GM20000 (cell line): ENCODE results near the gene CLTC.
"Not testable (repeated sequence)": the region's sequence is repeated elsewhere in the genome, so short reads cannot be mapped to it uniquely, and the experiment has no call there.

Experiments used
- DNase-seq: peaks from one replicate; pipeline ENCODE4 v3.0.0; 2012; ENCODE audit warnings: low spot score
- CTCF ChIP-seq: IDR thresholded peaks from 2 replicates; pipeline ENCODE4 v1.5.1; 2012; ENCODE audit warnings: mild to moderate bottlenecking, control low read depth; ENCODE audit errors: extremely low read depth, missing control alignments

CLTC gene

GRCh38 chr17:59619298-59620063 lies at the start of gene CLTC:
Gene CLTC (plus strand): TSS chr17:59619895. CDS start chr17:59620132, 237 bp downstream.
- no peak for TF ChIP-seq CTCF
- DNase-seq: peak; percentile 83

GRCh38 chr17:59572301-59572924 lies 47.3 kb upstream of the CLTC start:
- TF ChIP-seq CTCF: no peak
- DNase-seq: peak; percentile 42

GRCh38 chr17:59584168-59584567 lies 35.5 kb upstream of the CLTC start:
- not testable (repeated sequence) for DNase-seq

- no peak for TF ChIP-seq CTCF
- DNase-seq: no peak
Observed at GRCh38 chr17:59600169-59600568, 19.5 kb upstream of the CLTC start.

GRCh38 chr17:59601130-59601529 lies 18.6 kb upstream of the CLTC start:
- DNase-seq: no peak
- TF ChIP-seq CTCF: no peak

- no peak for TF ChIP-seq CTCF
Observed at GRCh38 chr17:59607061-59607460, 12.6 kb upstream of the CLTC start.

GRCh38 chr17:59607817-59608403 lies 11.8 kb upstream of the CLTC start:
- no peak for DNase-seq

More at GRCh38 chr17:59607061-59607460, 12.6 kb upstream of the CLTC start:
- DNase-seq: no peak

More at GRCh38 chr17:59607817-59608403, 11.8 kb upstream of the CLTC start:
- TF ChIP-seq CTCF: no peak
